ENCODE data around the gene DNMT3A.

The DNMT3A gene

DNA sequence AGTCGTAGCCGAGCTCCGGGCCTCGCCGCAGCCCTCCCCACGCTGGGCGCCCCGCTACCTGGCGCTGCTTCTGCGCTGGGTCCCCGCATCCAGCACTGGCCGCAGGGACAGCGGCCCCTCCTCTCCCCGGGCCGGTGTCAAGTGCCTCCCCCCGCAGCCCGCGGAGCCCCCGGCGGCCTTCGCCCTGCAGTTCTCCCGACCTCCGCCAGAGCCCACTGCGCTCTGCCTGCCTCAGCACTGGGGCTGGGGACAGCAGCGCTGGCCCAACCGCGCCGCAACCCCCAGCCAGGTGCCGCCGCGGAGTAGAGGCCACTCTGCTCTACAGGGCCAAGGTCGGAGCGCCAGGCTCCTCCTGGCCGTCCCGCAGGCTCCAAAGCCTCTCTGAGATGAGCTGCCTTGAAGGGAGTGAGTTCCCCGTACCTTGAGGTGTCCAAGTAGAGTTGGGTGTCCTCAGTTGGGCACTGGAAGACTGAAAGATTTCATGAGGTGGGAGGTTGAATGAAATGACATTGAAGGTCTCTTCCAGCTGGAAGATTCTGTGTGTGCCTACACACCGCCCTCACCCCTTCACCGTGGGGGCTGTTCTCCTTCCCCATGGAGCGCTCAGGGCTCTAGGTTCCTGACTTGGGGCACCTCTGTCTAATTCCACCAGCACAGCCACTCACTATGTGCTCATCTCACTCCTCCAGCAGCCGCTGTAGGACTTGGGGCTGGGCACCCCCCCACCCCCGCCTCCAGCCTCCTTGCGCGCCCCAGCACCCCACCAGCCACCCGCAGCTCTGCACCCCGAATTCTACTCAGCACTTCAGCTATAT, 854 bp upstream of the DNMT3A start:
- peak; percentile 52 for DNase-seq

DNA sequence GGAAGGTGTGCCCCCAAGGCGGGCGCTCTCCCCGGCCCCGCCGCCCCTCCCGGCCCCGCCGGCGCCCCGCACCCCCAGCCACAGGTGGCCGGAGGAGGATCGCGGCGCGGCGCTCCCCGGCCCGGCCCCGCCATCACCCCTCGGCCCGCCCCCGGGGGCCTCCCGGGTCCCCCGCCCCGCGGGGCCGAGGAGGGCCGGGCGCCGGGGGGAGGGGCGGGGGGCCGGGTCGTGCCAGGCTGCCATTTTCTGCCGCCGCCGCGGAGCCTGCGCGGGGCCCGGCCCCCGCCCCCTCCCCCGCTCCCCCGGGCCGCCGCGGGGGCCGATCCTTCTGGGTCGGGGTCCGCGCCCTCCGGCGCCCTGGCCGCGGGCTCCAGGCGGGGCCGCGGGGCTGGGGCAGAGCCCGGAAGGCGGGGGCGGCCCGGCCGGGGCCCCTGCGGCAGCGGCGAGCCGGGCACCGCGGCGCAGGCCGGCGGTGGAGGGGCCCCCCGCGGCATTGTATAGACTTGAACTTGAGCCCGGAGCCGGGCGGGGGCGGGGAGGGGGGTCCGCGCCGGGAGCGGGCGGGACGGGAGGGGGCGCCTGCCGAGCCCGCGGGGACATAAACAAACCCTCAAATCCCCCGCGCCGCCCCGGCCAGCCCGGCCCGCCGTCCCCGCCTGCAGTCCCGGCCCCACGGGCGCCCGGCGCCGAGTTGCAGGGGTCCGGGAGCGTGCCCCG, 556 bp downstream of the DNMT3A start:
- DNase-seq: no peak

DNA sequence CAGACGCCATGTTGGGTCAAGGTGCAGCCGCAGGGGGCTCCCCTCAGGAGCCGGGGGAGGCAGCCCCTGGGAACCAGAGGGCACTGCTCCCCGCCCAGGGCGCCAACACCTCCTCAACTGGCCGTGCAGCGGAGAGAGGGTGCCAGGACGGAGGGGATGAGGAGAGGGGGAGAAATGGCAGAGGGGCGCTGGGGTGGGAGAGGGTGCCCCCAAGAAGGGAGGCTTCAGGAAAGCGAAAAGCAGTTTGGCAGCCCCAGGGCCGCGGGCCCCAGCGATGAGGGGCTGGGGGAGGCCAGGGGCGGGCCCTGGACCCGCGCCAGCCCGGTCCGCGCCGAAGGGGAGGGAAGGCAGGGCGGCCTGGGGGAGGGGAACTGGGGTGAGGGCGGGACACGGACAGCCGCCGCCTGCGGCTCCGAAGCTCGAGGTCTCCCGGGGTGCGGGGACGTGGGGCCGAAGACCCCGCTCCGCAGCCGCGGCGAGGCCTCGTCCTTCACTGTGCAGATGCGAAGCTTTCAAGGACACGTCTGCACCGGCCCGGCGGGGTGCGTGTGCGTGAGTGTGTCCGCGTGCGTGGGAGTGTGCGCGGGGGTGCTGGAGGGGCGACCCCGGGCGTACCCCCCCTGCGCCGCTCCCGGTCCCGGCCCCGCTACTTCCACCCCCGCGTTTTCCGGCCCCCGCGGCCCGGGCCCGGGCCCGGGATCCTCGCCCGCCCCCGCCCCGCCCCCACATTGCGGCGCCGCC, 1.4 kb downstream of the DNMT3A start:
- peak; percentile 30 for DNase-seq

- peak; percentile 65 for DNase-seq
Measured at GRCh38 chr2:25339791-25340180, 1.9 kb downstream of the DNMT3A start.

GRCh38 chr2:25339211-25339674, 2.5 kb downstream of the DNMT3A start:
- no peak for DNase-seq

GRCh38 chr2:25338401-25338800, 3.3 kb downstream of the DNMT3A start:
- no peak for DNase-seq

- DNase-seq: no peak
Measured at GRCh38 chr2:25337891-25338290, 3.8 kb downstream of the DNMT3A start.

DNA sequence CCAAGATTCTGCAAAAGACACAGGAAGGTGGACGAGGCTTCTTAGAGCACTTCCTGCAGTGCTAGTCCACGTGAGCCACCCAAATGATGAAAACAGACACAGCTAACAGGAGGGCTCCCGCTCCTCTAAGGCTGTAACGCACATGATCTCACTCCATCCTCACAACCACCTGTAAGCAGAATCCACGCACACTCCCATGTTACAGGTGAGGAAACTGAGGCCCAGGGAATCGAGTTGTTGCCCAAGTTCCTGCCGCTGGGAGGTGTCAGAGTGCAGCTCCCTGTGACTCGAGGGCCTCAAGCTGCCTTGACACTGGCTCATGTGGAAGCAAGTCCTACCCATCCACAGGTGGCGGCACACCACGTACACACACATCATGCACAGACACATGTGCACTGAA, 4.4 kb downstream of the DNMT3A start:
- no peak for DNase-seq

DNA sequence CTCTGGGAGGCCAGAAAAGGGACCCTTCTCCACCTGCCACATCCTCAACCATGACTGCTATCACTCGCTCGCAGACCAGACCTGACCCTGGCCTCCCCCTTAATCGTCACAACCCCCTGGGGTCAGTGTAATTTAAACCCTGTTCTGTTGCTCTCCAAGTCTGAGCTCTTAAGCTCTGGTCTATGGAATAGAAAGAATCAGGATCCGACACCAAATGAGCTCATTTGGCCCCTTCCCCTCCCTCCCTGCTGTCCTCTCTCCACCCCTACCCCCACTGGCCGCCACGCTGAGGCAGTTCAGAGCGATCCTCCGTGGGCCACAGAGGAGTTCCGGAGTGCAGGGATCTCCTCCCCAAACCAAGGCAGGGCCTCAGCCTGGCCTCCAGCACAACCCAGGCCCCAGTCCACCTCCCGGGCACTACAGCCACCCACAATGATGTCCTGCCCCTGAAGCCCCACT, 5.3 kb downstream of the DNMT3A start:
- no peak for DNase-seq

DNA sequence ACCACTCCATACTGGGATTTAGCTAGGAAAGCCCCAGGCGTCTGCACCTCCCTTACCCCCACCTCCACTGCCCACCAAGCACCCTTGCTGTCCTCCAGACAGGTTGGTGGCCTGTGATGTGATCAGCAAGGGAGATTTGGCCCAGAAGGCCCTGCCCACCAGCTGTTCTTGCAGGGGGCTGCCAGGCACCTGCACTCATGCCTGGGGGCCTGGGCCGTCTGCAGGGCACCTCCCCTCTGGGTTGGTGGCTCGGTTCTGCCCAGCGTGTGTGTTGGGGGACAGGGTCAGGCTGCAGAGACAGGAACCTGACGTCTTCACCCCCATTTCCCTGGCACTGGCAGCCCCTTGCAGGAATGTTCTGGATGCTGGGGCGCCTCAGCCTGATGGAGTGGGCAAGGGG, 5.8 kb downstream of the DNMT3A start:
- DNase-seq: no peak

DNA sequence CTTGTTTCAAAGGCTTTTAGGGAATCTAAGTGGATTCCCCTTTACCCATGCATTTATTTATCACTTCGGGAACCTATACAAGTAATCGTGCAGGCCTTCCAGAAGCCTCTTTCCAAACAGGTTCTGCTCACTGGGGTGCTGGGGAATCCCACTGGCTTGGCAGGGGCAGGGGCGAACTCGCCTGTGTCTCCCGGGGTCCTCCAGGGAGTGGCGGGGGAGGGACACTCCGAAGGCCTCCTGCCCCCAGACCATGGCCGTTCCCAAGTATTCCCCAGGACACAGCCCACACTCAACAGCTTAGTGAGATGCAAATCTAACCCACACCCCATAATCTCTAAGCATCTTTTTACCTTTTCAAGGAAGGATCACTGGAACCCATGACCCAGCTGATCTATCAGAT, 6.5 kb downstream of the DNMT3A start:
- DNase-seq: no peak

DNA sequence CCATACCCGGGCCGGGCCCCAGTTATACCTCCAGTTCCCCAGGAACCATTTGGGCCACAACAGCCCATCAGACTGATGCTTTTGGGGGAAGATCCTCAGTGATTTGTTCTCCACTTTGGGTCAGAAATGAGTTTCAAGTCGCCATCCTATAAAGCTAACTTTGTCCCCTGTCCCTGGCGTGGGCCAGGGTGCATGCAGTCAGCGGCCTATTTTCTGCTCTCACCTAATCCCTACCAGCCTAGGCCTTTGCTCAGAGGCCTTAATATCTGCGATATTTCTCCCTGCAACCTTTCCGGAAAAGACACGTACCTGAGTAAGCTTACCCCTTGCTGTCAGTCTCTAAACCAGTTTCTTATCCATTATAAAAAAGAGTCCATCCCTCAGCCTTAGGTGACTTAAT, 7.2 kb downstream of the DNMT3A start:
- no peak for DNase-seq

GRCh38 chr2:25333981-25334380, 7.7 kb downstream of the DNMT3A start:
- no peak for DNase-seq

GRCh38 chr2:25332571-25332970, 9.2 kb downstream of the DNMT3A start:
- no peak for DNase-seq

DNA sequence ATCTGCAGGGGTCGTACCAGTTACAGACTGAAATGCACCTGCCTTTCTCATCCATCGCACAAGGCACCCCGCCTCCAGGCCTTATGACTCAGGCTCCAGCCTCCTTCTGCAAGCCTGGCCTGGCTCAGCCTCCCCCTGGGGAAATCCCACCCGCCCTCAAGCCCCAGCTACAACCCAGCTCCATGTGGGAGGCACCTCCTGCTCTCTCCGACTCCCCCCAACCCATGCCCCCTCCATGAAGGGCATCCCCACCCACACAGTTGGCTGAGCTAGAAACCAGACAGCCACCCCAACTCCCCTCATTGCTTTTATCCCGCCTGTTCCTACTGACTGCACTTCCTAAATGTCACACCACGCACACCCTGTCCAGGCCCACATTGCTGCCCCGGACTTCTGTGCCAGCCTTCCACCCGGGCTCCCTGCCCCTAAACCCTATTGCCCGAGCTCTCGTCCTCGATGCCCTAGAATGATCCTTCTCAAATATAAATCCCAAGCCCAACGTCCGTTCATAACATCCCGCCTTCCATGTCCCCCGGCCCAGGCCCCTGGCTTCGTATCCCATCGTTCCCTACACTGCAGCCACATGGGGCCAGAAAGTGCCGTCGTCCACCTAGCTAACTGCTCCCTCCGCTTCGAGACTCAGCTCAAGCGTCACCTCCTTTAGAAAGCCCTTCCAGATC, 9.9 kb downstream of the DNMT3A start:
- no peak for DNase-seq

DNA sequence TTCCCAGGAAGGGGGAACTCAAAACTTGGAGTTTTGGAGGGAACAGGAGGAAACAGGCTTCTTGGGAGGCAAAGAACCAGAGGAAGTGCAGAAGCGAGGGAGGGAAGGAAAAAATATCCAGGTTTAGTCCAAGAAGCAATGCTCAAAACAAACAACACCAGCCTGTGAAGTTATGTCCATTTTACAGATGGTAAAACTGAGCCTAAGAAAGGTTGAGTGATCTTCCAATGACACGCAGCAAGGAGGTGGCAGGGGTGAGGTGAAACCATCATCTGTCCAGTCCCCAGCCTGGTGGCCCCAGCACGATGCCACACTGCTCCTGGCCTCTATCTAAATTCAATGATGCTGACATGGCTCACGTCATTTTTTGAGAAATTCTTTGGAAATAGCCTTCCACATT, 10.8 kb downstream of the DNMT3A start:
- DNase-seq: no peak

GRCh38 chr2:25330273-25330672, 11.5 kb downstream of the DNMT3A start:
- DNase-seq: no peak

GRCh38 chr2:25328152-25329085, 13.3 kb downstream of the DNMT3A start:
- no peak for DNase-seq

DNA sequence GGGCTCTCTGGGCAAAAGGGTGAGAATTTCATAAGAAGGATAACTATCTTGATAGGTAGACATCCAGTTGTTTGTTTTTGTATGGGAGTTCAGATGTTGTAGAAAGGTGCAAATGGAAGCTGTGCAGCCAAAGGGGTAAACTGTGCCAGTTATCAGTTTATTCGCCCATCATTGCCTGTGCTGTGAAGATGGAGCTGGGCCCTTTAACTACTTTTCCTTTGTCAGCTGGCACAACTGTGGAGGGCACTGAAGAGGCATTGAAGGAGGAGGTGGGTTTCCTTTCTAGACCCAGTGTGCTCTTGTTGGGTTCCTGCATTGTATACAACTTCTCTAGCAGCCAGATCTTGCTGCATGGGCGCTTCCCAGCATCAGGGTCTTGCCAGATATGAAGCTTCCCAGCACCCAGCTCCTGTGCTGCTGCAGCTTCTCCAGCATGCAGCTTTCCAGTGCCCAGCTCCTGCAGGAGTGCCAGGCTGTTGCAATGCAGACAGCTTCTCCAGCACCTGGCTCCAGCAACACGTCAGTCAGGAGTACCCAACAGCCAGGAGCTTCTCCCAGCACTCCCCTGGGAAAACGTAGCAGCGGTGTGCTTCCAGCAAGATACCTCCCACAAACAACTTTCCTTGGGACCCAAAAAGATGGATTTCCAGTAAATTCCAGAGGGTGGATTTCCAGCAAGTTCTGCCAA, 15.3 kb downstream of the DNMT3A start:
- no peak for DNase-seq

DNA sequence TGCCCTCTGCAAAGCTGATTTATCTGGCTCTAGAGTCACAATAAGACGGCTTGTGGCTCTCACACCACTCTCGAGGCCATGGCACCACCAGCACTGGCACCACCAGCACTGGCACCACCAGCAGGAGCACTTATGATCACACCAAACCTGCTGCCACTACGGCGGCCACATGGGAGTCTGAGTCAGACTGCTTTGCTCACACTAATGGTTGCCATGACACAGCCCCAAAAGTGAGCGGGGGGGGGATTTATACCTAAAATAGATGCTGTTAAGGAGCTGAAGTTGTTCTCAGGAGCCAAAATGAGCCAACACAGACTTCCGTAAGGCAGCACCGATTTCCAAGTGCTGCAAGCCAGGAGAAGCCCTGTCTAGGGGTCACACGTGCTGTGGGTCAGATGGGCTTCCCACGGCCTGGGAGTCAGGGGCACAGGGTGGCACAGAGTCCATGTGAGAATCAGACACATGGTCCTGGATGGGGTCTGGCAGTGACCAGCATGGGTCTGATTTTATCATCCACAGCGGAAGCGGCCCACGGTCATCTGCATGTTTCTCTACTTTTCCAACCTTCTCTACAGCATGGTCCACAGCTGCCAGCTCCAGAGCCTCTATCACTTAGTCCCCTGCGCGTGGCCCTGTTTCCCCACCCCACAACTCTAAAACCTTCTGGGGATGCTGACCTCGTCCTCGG, 16.7 kb downstream of the DNMT3A start:
- DNase-seq: no peak

DNA sequence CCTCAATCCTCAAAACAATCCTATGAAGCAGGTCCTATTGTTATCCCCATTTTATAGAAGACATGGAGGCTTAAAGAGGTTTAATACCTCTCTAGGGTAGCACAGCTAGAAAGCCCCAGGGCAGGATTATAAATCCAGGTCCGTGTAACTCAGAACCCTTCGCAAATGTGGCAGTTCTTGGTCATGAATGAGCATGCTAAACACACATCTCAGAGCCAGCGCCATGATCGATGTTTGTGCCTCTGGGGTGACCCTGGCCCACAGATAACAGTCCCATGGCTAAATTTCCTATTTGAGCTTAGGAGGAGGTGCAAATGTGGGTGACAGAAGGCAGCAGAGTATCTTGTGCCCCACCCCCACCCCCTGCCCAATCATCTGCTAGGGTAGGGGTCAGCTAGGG, 17.5 kb downstream of the DNMT3A start:
- no peak for DNase-seq
